Spleen (tissue), 7 donors: ENCODE measurements around the gene SLC39A2.

Source experiments
- CTCF ChIP-seq, 11 experiments: fragments of 200-600 bp in 7 of 11; fragments of 450-650 bp in 4 of 11; sonication (generic) in 4 of 11; IDR thresholded peaks in 8 of 11; conservative IDR thresholded peaks in 3 of 11; 1 replicate in 7 of 11; 2 replicates in 4 of 11; pipeline versions ENCODE4 v1.4.0 to v1.8.0; 2016 to 2021; ENCODE audit warnings: antibody characterized with exemption in 11 of 11, inconsistent platforms in 4 of 11, mild to moderate bottlenecking in 1 of 11
- POLR2A ChIP-seq, 3 donors: fragments of 450-650 bp; IDR thresholded peaks; one replicate each; pipeline ENCODE4 v1.5.1; 2017; ENCODE audit warnings: antibody characterized with exemption in 3 of 3, mild to moderate bottlenecking in 1 of 3
- POLR2AphosphoS5 ChIP-seq, 3 donors: sonication (generic); formaldehyde crosslinking; IDR thresholded peaks; one replicate each; pipeline ENCODE4 v1.5.1; 2017; ENCODE audit warnings: antibody characterized with exemption in 3 of 3
- donor health status: DM: no; HTN: no; CAD: no; lungs with moderate emphysema.
- donor health status: DM: no; HTN: no; CAD: no.
- donor health status: DM: no; HTN: no; CAD: no.

GRCh38 chr14:21036751-21037150 is 37.7 kb downstream of the SLC39A2 start:
- TF ChIP-seq CTCF (IDR thresholded peaks at IDR 0.05 in 8 of 11, conservative IDR thresholded peaks at IDR 0.05 in 3 of 11) (no peak), POLR2AphosphoS5 (IDR thresholded peaks at IDR 0.05) (no peak), POLR2A (IDR thresholded peaks at IDR 0.05) (no peak)
